IPS DF 4.7 (cell line): ENCODE results near the gene EMC8.

ENCODE experiments used
- DNase-seq: peaks from one replicate; pipeline ENCODE4 v3.0.0-alpha.2; 2013; ENCODE audit warnings: low spot score; ENCODE audit errors: extremely low read depth

The EMC8 gene

DNA sequence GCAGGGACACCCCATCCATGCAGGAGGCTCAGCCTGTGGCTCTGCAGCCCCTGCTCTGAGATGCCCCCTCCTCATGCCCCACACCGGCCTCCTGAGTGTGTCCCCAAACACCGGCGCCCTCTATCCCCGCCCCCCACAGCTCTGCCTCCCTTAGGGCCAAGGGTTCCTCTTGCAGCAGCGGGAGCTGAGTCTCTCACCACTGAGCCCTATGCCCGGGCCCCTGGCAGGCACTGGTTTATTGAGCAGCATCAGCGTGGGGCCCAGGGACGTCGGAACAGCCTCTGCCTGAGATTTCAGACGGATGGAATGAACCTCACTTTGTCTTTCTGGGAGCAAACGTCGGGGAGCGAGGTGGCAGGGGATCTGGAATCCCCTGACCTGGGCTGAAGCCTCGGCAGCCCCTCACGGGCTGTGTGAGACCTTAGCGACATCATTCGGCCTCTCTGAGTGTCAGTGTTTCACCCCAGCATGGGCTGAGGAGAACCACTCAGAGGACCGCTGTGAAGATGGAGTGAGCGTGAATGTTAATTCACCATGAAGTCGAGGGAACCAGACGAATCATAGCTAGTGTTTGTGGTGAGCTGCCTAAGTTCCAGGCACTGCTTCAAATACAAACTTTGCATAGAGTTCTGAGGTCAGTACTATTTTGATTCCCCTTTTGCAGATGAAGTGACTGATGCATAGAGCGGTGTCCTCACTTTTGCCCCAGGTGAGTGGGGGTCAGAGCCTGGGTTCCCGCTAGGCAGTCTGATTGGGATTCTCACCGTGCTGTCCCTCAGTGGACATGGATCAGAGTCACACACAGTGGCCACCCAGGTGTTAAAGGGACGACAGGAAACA lies 43.2 kb downstream of the EMC8 start:
- no peak for DNase-seq

DNA sequence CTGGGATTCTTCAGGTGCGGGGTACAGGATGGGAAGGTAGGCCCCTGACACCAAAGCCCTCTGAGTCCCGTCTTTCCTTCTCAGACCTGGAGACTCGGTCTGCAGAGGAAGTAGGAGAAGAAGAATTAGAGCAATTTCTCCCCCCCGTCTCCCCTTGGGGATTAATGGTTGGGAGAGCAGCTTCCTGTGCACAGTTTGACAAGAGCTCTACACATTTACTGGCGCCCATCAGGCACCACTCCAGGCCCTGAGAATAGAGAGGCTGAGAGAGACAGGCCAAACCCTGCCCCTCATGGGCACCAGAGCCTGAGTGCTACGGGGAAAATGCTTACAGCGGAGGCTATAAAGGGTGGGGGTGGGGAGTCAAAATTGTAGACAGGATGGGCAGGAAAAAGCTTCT lies 44.9 kb downstream of the EMC8 start:
- no peak for DNase-seq

DNA sequence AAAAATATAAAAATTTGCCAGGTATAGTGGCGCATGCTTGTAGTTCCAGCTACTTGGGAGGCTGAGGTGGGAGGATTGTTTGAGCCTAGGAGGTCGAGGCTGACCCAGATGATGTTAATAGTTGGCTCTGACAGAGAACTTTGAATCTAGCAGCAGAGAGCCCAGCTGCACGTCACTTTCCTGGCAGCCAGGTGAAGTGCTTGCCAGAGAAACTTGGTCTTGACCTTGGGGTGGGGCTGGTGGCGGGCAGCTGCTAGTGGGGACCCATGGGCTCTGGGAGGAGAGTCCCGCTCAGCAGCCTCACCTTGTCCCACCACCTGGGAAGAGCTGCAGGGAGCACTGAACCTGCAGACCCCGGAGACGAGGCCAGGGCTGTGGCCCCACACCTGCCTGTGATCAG lies 45.4 kb downstream of the EMC8 start:
- no peak for DNase-seq

DNA sequence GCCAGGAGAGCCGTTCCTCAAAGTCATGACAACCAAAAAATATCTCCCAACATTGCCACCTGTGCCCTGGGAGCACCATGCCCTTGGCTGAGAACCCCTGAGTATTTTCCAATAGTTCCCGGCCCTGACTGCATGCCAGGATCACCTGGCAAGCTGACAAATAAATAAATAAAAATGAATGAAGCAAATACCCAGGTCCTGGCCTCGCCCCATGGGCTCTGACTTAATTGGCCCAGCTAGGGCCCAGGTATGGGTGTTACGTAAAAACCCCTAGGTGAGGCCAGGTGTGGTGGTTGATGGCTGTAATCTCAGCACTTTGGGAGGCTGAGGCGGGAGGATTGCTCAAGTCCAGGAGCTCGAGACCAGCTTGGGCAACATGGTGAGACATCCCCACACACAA lies 45.8 kb downstream of the EMC8 start:
- DNase-seq: no peak

DNA sequence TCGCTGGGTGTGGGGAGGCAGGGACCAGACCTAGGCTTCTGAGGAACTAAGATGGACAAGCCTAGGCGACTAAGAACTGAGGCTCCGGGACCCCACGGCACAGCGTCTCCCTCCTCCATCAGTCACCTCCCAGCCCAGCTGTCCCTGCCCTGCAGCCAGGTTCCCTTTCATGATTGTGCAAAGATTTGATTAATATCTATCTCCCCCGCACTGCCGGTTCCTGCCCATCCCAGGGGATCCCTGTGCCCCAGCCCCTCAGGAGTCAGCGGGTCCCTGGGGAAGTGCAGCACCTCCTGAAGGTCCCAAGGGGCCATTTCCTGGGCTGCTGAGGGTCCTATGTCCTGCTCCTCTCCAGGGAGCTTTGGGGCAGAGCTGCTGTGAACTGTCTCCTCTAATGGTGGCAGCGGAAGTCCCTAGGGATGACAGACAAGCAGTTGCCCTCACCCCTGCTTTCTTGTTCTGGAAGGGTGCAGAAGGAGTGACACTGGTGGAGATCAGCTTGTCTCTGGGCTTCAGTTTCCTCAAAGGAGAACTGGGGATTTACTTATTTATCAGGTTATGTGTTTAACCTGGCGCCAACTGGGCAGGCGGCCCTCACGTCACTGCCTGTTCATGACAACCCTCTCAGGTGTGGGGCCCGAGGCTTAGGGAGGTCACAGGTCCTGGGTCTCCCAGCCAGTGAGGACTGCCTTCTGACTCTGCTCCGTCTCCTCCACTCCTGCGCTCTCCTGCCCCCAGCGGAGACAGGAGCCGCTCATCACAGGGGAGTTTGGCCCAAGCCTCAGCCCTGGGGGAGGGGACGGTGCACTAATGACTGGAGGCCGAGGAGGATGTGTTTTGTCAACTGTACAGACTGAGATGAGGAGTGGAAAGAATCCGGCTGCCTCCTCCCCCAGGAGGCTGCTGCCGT lies 46.6 kb downstream of the EMC8 start:
- no peak for DNase-seq

DNA sequence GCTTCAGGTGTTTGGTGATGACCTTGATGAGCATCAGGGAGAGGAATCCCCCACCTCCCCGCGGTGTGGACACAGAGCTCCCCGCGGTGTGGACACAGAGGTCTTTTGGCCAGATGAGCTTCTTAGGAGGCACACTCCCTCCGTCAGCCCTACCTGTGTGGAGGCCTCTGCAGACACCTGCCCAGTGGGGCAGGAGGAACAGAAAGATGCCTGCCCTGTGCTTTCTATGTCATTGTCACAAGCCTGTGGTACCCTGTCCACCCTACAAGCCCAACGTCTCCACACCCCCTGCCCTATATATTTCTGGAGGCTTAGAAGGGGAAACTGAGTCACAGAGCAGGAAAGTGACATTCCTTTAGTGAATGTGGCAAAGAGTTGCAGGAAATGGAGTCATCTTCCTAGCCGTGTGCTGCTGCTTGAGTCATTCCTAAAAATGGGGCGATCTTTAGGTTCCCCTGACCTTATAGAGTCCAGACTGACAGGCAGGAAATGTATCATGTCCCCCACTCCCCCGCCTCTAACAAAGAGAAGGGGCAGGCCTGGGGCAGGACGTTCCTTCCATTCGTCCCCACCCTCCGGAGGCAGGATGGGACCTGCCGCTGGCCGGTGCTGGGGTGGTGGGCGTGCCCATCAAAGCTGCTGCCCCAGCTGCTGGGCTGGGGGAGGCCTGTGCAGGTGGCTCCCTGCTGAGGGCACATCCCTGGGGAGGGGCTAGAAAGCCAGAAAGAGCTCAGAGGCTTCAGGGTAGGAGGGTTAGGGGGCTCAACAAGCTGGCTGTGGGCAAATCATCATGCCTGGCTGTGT lies 47.4 kb downstream of the EMC8 start:
- no peak for DNase-seq

DNA sequence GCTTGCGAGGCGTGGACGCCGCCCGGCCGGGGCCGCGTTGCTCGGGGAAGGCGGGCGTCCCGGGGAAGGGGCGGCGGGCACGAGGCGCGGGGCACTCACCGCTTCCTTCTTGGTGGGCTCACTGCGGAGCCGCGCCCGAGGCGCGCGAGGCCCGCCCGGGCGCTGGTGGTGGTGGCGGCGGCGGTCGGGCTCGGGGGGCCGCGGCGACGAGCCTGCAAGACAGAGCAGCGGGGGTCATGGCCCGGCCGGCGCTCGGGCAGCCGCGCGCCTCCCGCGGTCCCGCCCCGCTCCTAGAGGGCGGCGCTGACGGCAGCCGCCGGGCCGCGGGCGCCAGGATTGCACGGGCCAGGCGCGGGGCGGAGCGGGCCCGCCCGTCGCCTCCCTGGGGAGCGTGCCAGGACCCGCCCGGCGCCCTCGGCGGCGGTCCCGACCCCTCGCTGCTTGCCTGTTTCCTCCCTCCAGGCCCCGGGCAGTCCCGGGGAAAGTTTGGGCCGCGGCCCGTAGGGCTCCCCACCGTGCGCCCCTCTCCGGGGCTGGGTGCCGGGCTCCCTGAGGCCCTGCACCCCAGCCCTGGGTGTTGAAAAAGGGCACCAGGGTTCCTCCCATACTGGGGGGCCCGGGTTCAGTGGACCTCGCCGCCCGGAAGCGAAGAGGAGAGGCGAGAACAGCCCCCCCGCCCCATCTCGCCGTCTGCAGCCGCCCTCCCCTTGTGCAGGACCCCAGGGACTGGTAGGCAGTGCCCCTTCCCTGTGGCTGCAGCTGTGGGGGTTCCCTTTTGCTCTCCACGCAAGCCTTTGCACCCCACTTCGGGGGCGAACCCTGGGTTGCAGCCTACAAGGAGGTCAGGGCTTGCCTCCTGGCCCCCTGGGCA lies 48.3 kb downstream of the EMC8 start, which contains the start of gene C16orf74:
Gene C16orf74, minus strand, starts transcription at position 270 of the 871 bp plus-strand sequence. CDS start 15,879 bp downstream, outside the sequence.
- no peak for DNase-seq

DNA sequence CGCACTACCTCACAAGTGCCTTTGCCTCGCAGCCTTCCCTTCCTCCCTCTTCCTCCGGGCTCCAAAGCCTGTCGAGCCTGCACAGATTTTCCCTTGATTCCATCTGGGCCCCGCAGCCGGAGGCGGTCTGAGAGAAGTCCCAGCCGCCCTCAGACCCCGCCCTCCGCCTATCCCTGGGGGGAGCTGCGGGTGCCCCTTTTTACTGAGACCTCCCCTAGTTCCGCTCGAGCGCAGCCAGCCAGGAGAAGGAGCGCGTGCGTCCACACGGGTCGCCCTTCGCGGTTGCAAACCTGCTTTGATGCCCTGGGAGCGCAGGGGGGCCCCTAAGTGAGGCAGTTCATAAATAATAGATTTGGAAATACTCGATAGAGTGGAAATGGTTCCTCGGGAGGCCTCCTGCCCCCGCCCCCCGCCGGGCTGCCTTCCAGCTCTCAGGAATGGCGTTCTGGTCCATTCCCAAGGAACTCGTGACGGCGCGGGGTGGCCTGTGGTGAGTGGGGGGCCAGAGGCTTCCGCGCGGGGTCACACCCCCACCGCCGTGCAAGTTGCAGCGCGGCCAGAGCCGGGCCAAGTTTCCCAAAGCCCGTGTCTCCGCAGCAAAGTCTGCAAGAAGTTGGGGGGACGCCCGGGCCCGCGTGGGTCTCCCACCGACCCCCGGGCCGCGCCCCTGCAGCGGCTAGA lies 49.1 kb downstream of the EMC8 start:
- no peak for DNase-seq

DNA sequence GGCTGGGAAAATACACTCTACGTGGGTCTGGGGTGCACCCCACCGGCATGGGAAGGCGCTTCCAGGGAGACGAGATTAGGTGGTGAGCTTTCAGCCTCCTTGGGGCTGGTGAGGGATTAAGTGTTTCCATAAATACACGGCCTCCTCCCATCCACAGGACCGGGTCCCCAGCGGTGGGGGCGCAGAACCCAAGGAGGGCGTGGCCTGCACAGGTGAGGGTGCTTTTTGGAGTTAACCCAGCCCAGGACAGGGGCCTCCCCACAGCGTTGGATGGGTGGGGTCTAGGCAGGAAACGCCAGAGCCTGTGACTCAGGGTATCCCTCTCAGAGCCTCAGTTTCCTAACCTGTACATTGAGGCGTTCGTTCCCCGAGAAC lies 49.6 kb downstream of the EMC8 start:
- no peak for DNase-seq

DNA sequence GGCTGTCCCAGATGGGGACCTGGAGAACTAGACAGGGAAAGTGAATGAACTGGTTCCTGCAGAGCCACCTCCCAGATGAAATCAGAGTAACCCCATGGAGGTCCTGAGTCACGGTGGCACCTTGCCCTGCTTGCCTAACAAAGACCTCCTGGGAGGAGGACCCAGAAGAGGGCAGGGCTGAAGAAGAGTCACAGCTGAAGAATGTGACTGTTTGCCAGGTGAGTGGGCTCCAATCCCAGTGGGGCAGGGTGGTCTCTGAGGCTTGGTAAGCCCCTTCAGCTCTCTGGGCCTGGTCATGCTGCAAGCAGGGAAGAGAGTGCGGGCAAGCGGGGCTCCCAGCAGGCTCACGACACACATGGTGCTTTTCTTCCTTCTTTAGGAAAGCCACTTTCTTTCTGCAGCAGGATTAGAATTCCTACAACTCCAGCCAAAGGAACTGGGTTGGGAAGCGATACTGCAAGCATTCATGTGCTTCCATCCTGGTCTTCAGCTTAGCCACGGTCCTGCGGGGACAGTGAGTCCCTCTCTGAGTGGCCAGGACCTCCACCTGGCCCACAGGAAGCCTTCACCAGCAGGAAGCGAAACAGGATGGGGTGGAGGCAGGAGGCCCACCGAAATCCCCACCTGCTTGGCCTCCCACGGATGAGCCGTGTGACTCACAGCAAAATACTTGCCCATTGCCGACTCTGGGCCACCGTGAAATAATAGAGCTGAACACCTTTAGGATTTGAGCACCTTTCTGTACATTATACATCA lies 52.7 kb downstream of the EMC8 start:
- no peak for DNase-seq

DNA sequence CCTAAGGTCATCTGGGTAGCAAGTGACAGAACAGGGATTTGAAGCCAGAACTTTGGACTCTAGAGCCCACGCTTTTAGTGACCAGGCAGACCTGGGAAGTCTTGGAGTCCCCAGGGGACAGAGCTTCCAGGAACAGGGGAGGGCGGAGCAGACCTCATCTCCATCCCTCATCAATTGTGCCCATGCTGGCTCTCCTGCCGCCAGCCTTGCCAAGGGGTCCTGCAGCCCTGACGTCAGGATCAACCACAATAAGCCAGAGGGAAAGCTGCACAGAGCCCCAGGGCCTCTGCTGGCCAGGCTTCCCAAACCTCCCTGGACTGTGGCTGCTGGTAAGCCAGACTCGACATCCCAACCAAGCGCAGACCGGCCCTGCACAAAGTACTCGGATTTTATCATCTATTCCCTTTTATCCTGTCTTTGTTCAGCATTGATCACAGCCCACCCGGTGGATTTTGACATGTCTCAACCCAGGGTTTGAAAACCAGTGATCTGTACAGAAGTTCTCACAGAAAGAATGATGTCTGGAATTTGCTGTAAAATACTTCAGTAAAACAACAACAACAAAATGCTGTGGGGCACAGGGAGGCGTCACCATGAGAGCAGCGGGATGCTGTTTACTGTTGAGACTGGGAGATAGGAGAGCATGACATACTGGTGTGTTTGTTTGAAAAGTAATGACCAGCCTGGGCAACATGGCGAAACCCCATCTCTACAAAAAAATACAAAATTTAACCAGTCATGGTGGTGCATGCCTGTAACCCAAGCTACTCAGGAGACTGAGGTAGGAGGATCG lies 60.2 kb downstream of the EMC8 start:
- DNase-seq: no peak

DNA sequence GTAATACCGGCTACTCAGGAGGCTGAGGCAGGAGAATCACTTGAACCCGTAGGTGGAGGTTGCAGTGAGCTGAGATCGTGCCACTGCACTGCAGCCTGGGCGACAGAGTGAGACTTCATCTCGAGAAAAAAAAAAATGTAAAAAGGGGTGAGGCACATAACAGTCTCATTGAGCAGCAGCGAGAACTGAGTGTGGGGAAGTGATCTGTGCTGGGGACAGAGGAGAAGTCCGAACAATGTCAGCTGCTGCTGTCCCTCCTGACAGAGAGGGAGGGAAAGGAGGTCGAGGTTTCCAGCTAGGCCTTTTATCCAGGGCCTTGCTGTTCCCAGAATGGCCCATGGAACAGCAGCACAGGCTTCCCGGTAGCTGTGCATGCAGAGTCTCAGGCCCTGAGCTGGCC lies 62.4 kb downstream of the EMC8 start:
- no peak for DNase-seq

DNA sequence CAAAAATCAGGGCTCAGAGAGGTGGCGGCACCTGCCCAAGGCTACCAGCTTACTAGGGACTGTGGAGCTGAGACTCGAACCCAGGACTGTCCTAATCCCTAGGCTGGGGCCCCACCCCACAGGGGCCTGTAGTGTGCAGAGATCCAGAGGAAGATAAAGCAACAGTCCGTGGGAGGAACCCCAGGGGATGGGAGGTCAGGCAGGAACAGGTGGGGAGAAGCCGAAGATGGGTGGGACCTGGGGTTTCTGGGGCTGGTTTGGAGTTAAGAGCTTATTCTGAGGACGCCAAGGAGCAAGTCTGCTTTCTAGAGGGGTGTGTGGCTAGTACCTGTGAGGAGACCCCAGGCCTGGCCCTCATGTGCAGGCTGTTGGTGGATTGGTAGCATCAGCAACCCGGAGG lies 63.4 kb downstream of the EMC8 start:
- DNase-seq: no peak

DNA sequence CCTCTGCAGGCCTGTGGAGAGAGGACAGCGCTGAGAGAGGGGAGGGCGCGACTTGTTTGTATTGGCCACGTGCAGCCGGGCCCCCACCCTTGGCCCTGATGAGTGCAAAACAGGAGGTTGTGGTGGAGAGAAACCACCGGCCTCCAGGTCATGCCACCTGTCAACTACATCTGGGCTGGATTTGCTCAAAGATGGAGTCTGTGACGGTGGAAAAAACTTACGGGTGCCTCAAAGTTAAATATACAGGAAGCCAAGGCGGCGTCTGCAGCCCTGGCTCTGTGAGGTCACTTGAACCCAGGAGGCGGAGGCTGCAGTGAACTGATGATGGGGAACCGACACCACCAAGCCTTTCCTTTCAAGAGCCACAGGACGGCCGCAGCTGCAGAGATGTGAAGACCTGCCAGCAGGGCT lies 64.1 kb downstream of the EMC8 start:
- DNase-seq: no peak

DNA sequence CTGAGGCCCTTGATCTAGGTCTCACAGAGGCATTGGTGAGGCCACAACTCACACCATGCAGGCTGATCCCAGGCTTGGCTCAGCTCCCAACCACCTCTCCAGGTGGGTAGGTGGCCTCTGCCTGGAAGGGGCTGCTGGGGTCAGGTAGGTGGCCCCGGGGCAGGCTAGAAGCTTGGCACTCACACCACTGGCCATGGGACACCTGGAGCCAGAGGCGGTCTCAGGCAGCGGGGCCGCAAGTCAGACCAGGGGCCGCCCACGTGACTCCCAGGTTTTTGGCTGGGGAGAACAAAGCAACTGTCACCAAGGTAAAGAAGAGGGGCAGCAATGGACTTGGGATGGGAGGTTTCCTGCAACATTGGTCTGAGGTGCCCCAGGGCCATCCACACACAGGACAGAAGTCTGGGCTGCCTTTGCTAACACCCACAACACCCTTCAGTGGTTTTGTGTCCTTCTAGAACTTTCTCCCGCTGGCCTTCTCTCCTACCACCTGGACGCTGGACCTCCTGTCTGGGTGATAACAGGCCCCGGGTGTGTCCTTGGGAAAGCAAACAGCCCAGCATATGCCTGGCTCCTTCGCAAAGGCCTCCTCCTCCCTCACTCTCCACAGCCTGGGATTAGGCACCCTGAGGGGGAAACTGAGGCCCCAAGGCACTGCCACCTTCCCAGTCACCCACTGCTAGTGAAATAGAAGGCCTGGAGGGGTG lies 64.9 kb downstream of the EMC8 start:
- no peak for DNase-seq

DNA sequence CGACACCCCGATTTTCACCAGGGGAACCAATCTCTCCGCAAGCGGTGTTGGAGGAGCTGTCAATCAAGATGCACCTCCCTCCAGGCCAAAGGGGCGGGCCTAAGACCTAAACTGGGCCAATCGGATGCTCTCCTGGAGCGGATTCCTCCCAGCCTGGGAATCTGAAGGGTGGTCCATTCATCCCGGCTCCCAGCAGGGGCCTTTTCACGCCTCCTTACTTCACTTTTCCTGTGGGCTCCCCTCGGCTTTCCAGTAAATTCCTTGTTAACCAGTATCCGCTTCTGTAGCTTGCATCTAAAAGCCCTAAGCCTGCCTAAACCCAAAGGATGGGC lies 65.5 kb downstream of the EMC8 start:
- DNase-seq: peak; percentile 76

DNA sequence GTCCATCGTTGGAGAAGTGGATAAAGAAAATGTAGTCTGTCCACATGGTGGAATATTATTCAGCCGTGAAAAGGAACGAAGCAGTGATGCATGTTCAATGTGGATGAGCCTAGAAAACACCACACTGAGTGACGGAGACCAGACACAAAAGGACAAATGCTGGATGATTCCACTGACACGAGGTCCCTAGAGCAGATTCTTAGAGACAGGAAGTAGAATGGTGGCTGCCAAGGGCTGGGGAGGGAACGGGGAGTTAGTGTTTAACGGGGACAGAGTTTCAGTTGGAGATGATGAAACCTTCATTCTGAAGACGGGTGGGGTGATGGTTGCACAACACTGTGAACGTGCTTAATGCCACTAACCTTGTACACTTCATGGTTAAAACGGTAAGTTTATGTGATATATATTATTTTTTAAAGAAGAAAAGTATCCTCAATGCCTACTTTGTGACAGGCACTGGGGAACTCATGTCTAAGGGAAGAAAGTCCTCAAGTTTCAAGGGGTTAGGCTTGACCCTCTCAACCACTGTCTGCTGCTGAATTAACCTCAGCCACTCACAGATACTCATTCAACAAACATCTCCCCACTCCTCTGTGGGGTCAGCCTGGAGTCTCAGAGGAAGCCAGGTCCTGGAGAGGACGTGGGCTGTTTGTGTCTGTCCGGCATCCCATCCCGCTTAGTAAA lies 66.0 kb downstream of the EMC8 start:
- DNase-seq: no peak
